Neural progenitor cell (in vitro differentiated cells): ENCODE results near the gene ASCC2. TPM values are rescaled to one million over a fixed set of nuclear protein-coding genes. Genes with fewer than 3 reads are reported as not detected.

Source experiments
- DNase-seq: peaks from one replicate; pipeline ENCODE4 v3.0.0-alpha.2; 2016; ENCODE audit warnings: low spot score
- H2AFZ ChIP-seq: fragments of 200-600 bp; sonication (generic); replicated peaks from 2 replicates; pipeline ENCODE4 v1.6.1; 2016; ENCODE audit warnings: antibody characterized with exemption
- H3F3A ChIP-seq: fragments of 200-600 bp; sonication (generic); 2 replicates; pipeline ENCODE4 v1.6.1; 2016; ENCODE audit warnings: antibody characterized with exemption, low read depth
- H3K27ac ChIP-seq: fragments of 200-600 bp; sonication (generic); 2 replicates; pipeline ENCODE4 v1.5.1; 2016; ENCODE audit warnings: mild to moderate bottlenecking
- H3K27me3 ChIP-seq: fragments of 200-600 bp; sonication (generic); 2 replicates; pipeline ENCODE4 v1.6.1; 2016; ENCODE audit warnings: mild to moderate bottlenecking, moderate library complexity
- H3K36me3 ChIP-seq: fragments of 200-600 bp; sonication (generic); 2 replicates; pipeline ENCODE4 v1.5.1; 2016
- H3K4me1 ChIP-seq: fragments of 200-600 bp; sonication (generic); 2 replicates; pipeline ENCODE4 v1.6.1; 2016; ENCODE audit warnings: mixed run types
- H3K4me2 ChIP-seq: fragments of 200-600 bp; sonication (generic); 2 replicates; pipeline ENCODE4 v1.6.1; 2016
- H3K4me3 ChIP-seq: fragments of 200-600 bp; sonication (generic); 2 replicates; pipeline ENCODE4 v1.5.1; 2016
- H3K79me2 ChIP-seq: fragments of 200-600 bp; sonication (generic); 2 replicates; pipeline ENCODE4 v1.6.1; 2016; ENCODE audit warnings: low read depth
- H3K9ac ChIP-seq: fragments of 200-600 bp; sonication (generic); 2 replicates; pipeline ENCODE4 v1.6.1; 2016
- H3K9me3 ChIP-seq: fragments of 200-600 bp; sonication (generic); 2 replicates; pipeline ENCODE4 v1.5.1; 2016; ENCODE audit warnings: low read depth
- H4K20me1 ChIP-seq: fragments of 200-600 bp; sonication (generic); 2 replicates; pipeline ENCODE4 v1.6.1; 2016; ENCODE audit warnings: low read depth
- H3K27ac Mint-ChIP-seq: 3 replicates; pipeline ENCODE4 v1.8.0; 2021; ENCODE audit warnings: mixed read lengths
- H3K27me3 Mint-ChIP-seq: 2 replicates; pipeline ENCODE4 v1.8.0; 2022; ENCODE audit warnings: low read depth, mild to moderate bottlenecking, inconsistent platforms, moderate library complexity, mixed read lengths; ENCODE audit not compliant: insufficient read depth
- H3K36me3 Mint-ChIP-seq: 3 replicates; pipeline ENCODE4 v1.8.0; 2021; ENCODE audit warnings: mixed read lengths
- H3K4me1 Mint-ChIP-seq: 3 replicates; pipeline ENCODE4 v1.8.0; 2021; ENCODE audit warnings: mixed read lengths
- H3K4me3 Mint-ChIP-seq: 3 replicates; pipeline ENCODE4 v1.8.0; 2021; ENCODE audit warnings: mild to moderate bottlenecking, moderate library complexity, mixed read lengths
- H3K9me3 Mint-ChIP-seq: 3 replicates; pipeline ENCODE4 v1.8.0; 2020; ENCODE audit warnings: mixed read lengths
- EZH2 ChIP-seq: fragments of 200-600 bp; sonication (generic); IDR thresholded peaks from 2 replicates; pipeline ENCODE4 v1.6.1; 2017; ENCODE audit warnings: antibody characterized with exemption, mild to moderate bottlenecking, moderate library complexity
- EZH2phosphoT487 ChIP-seq: fragments of 200-600 bp; sonication (generic); IDR thresholded peaks from 2 replicates; pipeline ENCODE4 v1.6.1; 2017; ENCODE audit warnings: antibody characterized with exemption
- total RNA-seq: library from RNA; depleted of rRNA; stranded (reverse); fragments of >200 nt; gene quantifications from 2 replicates; pipeline ENCODE4 v1.2.3, GENCODE V29; 2015; ENCODE audit warnings: low replicate concordance
- TF ChIP-seq, protein P1 (sequence below): fragments of 200-600 bp; sonication (generic); IDR thresholded peaks from 2 replicates; pipeline ENCODE4 v1.5.1; 2017; ENCODE audit warnings: antibody characterized with exemption, mild to moderate bottlenecking

Gene ASCC2
- total RNA-seq, 1 donor from 2014 or later, result 16.1 TPM

GRCh38 chr22:29855611-29856181 lies 17.6 kb upstream of the ASCC2 start:
- Mint-ChIP-seq H3K27ac (no peak overlapping the region), H3K4me1 (no peaks in the 10 kb centered on the region), H3K36me3 (no peaks in the 10 kb centered on the region), H3K4me3 (no peak overlapping the region), H3K27me3 (peaks cover 6% of the 10 kb centered on the region), H3K9me3 (no peaks in the 10 kb centered on the region)
- Histone ChIP-seq H3K4me2 (no peak overlapping the region), H3K79me2 (no peaks in the 10 kb centered on the region), H3K27me3 (no peaks in the 10 kb centered on the region), H3K36me3 (no peaks in the 10 kb centered on the region), H3K4me1 (no peaks in the 10 kb centered on the region), H3K9ac (no peak overlapping the region), H4K20me1 (no peaks in the 10 kb centered on the region), H3K4me3 (no peak overlapping the region), H3K27ac (no peak overlapping the region), H2AFZ (no peak overlapping the region), H3K9me3 (no peaks in the 10 kb centered on the region), H3F3A (no peaks in the 10 kb centered on the region)
- no peak for DNase-seq
- TF ChIP-seq EZH2, result no peak

DNA sequence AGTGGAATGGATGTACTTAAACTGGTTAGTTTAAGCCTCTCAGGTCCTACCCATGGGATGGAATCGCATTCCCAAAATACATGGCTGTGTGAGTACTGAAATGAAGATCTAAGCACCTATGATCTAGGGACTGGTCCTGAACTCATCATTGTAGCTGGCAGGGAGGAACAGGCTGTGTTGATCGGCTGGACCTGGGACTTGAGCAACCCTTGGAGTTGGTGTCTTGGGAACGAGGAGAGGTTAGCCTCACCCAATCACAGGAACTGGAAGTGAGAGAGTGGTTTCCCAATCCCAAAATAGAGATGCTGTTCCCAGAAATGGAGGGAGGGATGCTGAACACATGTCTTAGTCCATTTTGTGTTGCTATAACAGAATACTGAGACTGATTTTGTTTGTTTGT lies 16.4 kb upstream of the ASCC2 start:
- Mint-ChIP-seq H3K36me3 (no peaks in the 10 kb centered on the region), H3K27me3 (peaks cover 8% of the 10 kb centered on the region), H3K4me3 (no peak overlapping the region), H3K27ac (no peak overlapping the region), H3K9me3 (no peaks in the 10 kb centered on the region), H3K4me1 (no peaks in the 10 kb centered on the region)
- H3F3A ChIP-seq, result no peaks in the 10 kb centered on the region
- no peaks in the 10 kb centered on the region for H3K4me1 ChIP-seq
- TF ChIP-seq EZH2phosphoT487, result no peak
- TF ChIP-seq, protein P1, sequence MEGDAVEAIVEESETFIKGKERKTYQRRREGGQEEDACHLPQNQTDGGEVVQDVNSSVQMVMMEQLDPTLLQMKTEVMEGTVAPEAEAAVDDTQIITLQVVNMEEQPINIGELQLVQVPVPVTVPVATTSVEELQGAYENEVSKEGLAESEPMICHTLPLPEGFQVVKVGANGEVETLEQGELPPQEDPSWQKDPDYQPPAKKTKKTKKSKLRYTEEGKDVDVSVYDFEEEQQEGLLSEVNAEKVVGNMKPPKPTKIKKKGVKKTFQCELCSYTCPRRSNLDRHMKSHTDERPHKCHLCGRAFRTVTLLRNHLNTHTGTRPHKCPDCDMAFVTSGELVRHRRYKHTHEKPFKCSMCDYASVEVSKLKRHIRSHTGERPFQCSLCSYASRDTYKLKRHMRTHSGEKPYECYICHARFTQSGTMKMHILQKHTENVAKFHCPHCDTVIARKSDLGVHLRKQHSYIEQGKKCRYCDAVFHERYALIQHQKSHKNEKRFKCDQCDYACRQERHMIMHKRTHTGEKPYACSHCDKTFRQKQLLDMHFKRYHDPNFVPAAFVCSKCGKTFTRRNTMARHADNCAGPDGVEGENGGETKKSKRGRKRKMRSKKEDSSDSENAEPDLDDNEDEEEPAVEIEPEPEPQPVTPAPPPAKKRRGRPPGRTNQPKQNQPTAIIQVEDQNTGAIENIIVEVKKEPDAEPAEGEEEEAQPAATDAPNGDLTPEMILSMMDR, result no peak
- no peak for TF ChIP-seq EZH2
- no peaks in the 10 kb centered on the region for H3K9me3 ChIP-seq
- no peaks in the 10 kb centered on the region for H4K20me1 ChIP-seq
- no peaks in the 10 kb centered on the region for H3K36me3 ChIP-seq
- no peak overlapping the region for H3K27ac ChIP-seq
- H3K79me2 ChIP-seq, result no peaks in the 10 kb centered on the region
- no peak overlapping the region for H2AFZ ChIP-seq
- no peak overlapping the region for H3K9ac ChIP-seq
- H3K27me3 ChIP-seq, result no peaks in the 10 kb centered on the region
- no peak overlapping the region for H3K4me3 ChIP-seq
- DNase-seq, result no peak
- no peak overlapping the region for H3K4me2 ChIP-seq

DNA sequence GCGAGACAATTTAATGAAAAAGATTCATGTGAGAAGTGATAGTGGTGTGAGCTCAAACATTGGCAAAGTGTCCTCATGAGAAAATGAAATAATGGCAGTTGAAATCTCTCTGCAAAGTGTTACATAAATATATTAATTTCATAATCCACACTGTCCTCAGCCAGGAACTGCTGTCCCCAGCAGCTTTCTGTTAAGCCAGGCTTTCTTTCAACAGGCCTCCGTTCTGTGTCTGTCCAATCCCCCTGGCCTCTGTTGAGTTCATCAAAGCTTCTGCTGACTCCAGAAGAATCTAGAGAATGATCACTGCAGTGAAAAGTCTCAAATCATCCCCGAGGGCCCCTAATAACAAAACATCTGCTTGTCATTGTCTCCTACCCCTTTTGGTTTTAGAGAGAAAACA lies 10.0 kb upstream of the ASCC2 start:
- no peaks in the 10 kb centered on the region for H3F3A ChIP-seq
- Mint-ChIP-seq H3K4me1 (no peaks in the 10 kb centered on the region), H3K36me3 (no peaks in the 10 kb centered on the region), H3K27ac (peak overlapping the region; percentile 58), H3K9me3 (no peaks in the 10 kb centered on the region), H3K4me3 (no peak overlapping the region), H3K27me3 (peaks cover 4% of the 10 kb centered on the region)
- no peaks in the 10 kb centered on the region for H3K4me1 ChIP-seq
- H4K20me1 ChIP-seq, result no peaks in the 10 kb centered on the region
- no peak overlapping the region for H3K27ac ChIP-seq
- no peak overlapping the region for H3K4me2 ChIP-seq
- DNase-seq, result no peak
- TF ChIP-seq, protein P1, result no peak
- TF ChIP-seq EZH2phosphoT487, result no peak
- TF ChIP-seq EZH2, result no peak
- no peaks in the 10 kb centered on the region for H3K79me2 ChIP-seq
- no peaks in the 10 kb centered on the region for H3K36me3 ChIP-seq
- H3K27me3 ChIP-seq, result no peaks in the 10 kb centered on the region
- H3K9me3 ChIP-seq, result no peaks in the 10 kb centered on the region
- no peak overlapping the region for H3K4me3 ChIP-seq
- H2AFZ ChIP-seq, result no peak overlapping the region
- no peak overlapping the region for H3K9ac ChIP-seq

- no peak overlapping the region for H3K4me2 ChIP-seq
- Mint-ChIP-seq H3K9me3 (no peaks in the 10 kb centered on the region), H3K27ac (no peak overlapping the region), H3K4me1 (no peaks in the 10 kb centered on the region), H3K36me3 (no peaks in the 10 kb centered on the region), H3K4me3 (no peak overlapping the region), H3K27me3 (peaks cover 5% of the 10 kb centered on the region)
- no peaks in the 10 kb centered on the region for H3K79me2 ChIP-seq
- H4K20me1 ChIP-seq, result no peaks in the 10 kb centered on the region
- H3K36me3 ChIP-seq, result no peaks in the 10 kb centered on the region
- H3K27me3 ChIP-seq, result no peaks in the 10 kb centered on the region
- H3F3A ChIP-seq, result no peaks in the 10 kb centered on the region
- H3K4me1 ChIP-seq, result no peaks in the 10 kb centered on the region
- TF ChIP-seq, protein P1, result no peak
- no peak for TF ChIP-seq EZH2
- no peak for TF ChIP-seq EZH2phosphoT487
- DNase-seq, result no peak
- no peaks in the 10 kb centered on the region for H3K9me3 ChIP-seq
- no peak overlapping the region for H3K9ac ChIP-seq
- no peak overlapping the region for H3K4me3 ChIP-seq
- no peak overlapping the region for H3K27ac ChIP-seq
- no peak overlapping the region for H2AFZ ChIP-seq
Observed at GRCh38 chr22:29846290-29846689, 8.2 kb upstream of the ASCC2 start.
